GM15510 (cell line): ENCODE results near the gene DAB1.

Source experiments
- POLR2A ChIP-seq: IDR thresholded peaks from 3 replicates; pipeline ENCODE4 v1.6.1; 2011; ENCODE audit warnings: borderline replicate concordance; ENCODE audit not compliant: insufficient read length; ENCODE audit errors: extremely low read depth

DAB1 gene

DNA sequence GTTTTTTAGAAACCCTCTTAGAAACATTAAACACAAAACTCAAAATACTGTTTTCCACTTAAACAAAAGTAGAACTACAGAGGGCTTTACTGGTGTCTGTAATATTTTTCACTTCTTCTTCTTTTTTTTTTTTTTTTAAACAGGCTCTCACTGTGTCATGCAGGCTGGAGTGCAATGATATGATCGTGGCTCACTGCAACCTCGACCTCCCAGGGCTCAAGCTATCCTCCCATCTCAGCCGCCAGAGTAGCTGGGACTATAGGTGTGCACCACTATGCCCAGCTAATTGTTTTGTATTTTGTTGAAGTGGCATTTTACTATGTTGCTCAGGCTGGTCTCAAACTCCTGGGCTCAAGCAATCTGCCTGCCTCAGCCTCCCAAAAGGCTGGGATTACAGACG, 194.8 kb downstream of the DAB1 start:
- TF ChIP-seq POLR2A, result no peak

DNA sequence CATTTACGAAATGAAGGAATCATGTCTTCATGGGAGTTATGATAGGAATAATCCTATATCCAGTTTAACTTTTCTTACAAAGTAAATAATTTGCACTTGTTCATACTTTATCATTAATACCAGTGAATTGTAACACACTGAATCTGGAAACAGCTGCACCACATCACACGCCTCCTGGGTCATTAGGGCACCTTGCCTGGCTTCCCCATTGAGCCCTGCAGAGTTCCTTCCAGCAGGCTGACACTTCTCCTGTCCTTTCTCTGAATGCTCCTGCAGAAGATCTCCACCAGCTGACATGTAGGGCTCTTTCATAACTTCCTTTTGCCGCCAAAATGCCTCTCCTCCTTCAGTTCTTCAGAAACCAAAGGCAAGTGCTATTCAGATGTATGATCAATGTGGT, 201.1 kb downstream of the DAB1 start:
- TF ChIP-seq POLR2A, result no peak

GRCh38 chr1:57222307-57222706, 201.6 kb downstream of the DAB1 start:
- TF ChIP-seq POLR2A, result no peak

- no peak for TF ChIP-seq POLR2A
These were observed 205.3 kb downstream of the DAB1 start for GRCh38 chr1:57218487-57219079.

- no peak for TF ChIP-seq POLR2A
These were observed 206.0 kb downstream of the DAB1 start for GRCh38 chr1:57217905-57218304.

GRCh38 chr1:57214951-57215575, 208.8 kb downstream of the DAB1 start:
- no peak for TF ChIP-seq POLR2A

DNA sequence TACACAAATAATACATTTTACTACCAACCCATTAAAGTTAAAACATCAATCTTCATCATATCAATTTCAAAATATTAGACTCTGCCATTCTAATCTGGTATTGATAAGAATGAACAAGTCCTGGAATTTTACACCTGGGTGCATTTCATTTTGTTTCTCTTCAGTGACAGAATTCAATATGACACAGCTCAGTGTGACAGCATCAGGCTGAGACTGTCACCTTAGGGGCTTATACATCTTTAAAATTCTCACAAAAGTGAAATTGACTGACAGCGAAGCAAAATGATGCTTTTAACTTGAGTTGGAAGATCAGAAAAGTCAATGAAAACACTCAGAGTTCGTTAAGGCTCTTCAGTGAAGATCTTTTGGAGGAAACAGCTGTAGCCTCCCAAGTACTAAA, 213.0 kb downstream of the DAB1 start:
- TF ChIP-seq POLR2A, result no peak

DNA sequence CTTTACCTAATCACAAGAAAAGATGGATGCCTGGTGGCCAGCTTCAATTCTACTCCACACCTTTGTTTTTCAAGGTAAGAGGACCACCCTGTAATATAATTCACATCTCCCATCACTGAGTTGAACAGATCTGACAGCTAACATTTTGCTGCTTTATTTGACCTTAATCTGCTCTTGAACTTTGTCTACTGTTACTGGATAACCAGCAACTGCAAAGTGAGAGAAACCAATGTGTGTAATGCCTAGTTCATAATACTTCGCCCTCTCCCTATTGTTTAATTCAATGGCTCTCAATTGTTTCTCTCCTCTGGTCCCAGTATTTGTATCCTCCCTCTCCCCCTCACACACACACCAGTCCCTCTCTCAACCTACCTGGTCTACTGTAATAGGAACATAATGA, 214.4 kb downstream of the DAB1 start:
- no peak for TF ChIP-seq POLR2A

- no peak for TF ChIP-seq POLR2A
These were observed 215.0 kb downstream of the DAB1 start for GRCh38 chr1:57208741-57209302.

GRCh38 chr1:57206038-57206437, 217.8 kb downstream of the DAB1 start:
- no peak for TF ChIP-seq POLR2A

GRCh38 chr1:57204942-57205787, 218.7 kb downstream of the DAB1 start:
- TF ChIP-seq POLR2A, result no peak

GRCh38 chr1:57204091-57204490, 219.8 kb downstream of the DAB1 start:
- no peak for TF ChIP-seq POLR2A

- no peak for TF ChIP-seq POLR2A
These were observed 221.6 kb downstream of the DAB1 start for GRCh38 chr1:57202241-57202640.

DNA sequence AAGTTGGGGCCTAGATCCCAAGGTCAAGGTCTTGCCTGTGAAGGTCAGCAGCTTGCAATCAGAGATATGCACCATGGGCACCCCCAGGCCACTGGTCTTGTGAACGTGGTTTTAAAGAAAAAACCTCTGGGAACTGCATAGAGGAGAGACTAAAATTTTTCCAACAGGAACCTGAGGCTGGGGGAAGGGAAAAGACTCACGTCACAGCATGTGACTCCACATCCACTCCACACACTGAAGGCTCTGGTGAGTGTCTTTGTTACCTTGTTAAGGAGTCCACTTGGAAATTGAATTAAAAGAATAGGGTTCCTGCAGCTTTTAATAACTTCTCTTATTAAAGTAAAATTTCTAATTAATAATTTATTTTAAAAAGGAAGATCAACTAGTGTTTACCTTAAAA, 224.9 kb downstream of the DAB1 start:
- no peak for TF ChIP-seq POLR2A

- no peak for TF ChIP-seq POLR2A
These were observed 228.4 kb downstream of the DAB1 start for GRCh38 chr1:57195436-57195941.
